ENCODE measurements around the gene EMSY.

DNA sequence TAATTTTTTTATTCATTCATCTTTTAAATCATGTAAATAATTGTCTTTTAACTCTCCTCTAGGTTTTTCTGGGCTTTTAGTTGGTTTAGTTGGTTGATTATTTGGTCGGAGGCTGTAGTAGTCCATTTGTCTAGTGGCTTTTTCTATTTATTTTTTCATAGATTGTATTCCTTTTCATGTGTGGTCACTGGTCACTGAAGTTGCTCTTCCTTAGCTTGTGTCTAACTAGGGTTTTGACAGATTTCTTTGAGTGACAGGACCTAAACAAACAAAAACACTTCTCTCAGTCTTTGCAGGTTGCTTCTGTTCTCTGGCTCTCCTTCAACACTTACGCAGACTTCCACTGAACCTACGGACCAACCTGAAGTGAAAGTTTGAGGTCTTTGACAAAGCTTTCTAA is 112.6 kb downstream of the EMSY start:
- TF ChIP-seq EP300 (IDR thresholded peaks at IDR 0.05) (no peak), POLR2AphosphoS5 (IDR thresholded peaks at IDR 0.05) (no peak), POLR2A (IDR thresholded peaks at IDR 0.05) (no peak)
- TF ChIP-seq, protein P1, sequence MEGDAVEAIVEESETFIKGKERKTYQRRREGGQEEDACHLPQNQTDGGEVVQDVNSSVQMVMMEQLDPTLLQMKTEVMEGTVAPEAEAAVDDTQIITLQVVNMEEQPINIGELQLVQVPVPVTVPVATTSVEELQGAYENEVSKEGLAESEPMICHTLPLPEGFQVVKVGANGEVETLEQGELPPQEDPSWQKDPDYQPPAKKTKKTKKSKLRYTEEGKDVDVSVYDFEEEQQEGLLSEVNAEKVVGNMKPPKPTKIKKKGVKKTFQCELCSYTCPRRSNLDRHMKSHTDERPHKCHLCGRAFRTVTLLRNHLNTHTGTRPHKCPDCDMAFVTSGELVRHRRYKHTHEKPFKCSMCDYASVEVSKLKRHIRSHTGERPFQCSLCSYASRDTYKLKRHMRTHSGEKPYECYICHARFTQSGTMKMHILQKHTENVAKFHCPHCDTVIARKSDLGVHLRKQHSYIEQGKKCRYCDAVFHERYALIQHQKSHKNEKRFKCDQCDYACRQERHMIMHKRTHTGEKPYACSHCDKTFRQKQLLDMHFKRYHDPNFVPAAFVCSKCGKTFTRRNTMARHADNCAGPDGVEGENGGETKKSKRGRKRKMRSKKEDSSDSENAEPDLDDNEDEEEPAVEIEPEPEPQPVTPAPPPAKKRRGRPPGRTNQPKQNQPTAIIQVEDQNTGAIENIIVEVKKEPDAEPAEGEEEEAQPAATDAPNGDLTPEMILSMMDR (IDR thresholded peaks at IDR 0.05), result no peak
